ENCODE results near the gene TEKT4. TPM values are rescaled to one million over a fixed set of nuclear protein-coding genes. Genes with fewer than 3 reads are reported as not detected.
"Not testable (repeated sequence)": the region's sequence is repeated elsewhere in the genome, so short reads cannot be mapped to it uniquely, and the experiment has no call there.

The TEKT4 gene
- total RNA-seq, 2 donors from 2014 or later: not detected

DNA sequence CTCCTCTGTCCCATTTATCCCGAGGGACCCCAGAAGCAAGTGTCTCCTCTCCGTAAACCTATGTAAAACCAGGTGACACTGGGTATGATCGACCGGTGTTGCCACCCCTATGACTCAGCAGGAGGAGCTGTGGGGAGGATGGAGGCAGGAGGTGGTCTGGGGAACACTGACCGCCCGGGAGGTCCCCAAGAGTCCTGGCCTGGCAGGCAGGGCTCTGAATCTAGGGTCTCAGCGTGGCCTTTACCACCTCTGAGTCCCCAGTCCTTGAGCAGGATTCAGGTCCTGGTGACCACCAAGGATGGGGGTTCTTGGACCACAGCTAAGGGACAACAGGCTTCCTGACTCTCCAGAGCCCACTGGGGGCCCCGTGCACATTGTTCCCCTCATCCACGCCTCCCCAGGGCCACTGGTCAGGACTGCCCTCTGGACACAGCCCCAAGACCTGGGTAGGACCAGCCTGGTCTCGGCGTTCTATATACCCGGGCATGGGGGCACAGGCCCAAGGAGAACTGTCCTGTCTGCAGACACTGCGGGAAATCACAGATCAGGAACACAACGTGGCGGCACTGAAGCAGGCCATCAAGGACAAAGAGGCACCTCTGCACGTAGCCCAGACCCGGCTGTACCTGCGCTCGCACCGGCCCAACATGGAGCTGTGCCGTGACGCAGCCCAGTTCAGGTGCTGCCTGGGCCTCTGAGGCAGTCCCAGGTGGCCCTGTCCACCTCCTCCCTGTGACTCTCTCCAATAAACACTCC, 4.0 kb downstream of the TEKT4 start:
- no peak for DNase-seq (ENCODE audit: low spot score)
- intact Hi-C loops (cut with DNase I): no loop called here

DNA sequence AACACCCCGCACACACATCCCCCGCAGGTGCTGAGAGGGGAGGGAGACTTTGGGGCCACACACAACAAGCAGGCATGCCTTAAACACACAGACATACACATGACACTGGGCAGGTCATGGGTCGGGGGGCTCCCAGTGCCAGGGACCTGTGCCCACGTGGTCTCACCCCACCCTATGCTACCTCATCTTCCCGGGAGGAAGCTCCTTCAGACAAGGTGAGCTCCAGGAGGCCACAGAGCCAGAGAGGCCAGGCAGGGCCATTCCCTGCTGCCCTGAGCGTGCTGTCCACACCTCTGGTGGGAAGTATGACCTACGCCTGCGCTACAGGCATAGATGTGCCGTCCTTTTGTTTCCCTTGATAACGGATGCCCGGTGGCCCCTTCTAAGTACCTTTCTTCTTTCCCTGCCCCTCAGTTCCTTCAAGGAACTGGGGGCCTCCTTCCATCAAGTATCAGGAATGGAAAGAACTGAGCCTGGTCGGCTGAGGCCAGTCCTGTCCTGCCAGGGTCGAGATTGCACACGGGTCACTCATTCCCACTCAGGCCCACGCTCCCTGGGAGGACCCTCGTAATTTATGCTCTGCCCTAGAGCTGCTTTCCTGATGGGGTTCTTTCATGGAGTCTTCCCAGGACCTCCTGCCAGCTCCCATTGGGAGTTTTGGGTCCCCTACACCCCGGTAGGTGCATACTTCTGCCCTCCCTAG, 4.7 kb downstream of the TEKT4 start:
- intact Hi-C loops (cut with DNase I): no loop called here
- DNase-seq (ENCODE audit: low spot score): no peak

DNA sequence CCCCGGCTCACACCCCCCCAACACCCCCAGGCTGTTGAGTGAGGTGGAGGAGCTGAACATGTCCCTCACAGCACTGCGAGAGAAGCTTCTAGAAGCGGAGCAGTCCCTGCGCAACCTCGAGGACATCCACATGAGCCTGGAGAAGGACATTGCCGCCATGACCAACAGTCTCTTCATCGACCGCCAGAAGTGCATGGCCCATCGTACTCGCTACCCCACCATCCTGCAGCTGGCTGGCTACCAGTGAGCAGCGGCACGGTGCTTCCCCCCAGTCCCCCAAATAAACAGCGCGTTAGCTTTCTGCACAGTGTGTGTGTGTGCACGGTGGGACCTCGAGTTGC, 5.3 kb downstream of the TEKT4 start:
- intact Hi-C loops (cut with DNase I): no loop called here
- no peak for DNase-seq (ENCODE audit: low spot score)

DNA sequence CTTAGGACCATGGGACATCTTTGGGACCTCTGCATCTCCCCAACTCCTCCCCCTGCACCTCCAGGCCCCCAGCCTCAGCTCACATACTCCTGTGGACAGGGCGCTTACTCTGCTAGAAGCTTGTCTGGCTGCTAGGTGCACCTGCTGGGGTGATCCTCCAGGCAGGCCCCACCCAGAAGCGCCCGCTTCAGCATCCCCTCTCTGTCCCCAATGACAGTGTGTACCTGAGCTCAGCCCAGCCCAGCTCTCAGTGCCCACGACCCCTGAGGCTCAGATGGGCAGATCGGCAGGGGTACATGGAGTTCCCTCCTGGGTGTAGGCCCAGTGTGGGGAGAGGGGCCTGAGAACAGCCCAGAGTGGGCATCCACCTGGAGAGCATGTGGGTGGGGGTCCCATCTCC, 5.9 kb downstream of the TEKT4 start:
- DNase-seq (ENCODE audit: low spot score): no peak
- intact Hi-C loops (cut with DNase I): no loop called here

- intact Hi-C loops (cut with DNase I); DNase-seq (ENCODE audit: low spot score): not testable (repeated sequence)
Measured at GRCh38 chr2:94878575-94878974, 7.3 kb downstream of the TEKT4 start.

- no peak for DNase-seq (ENCODE audit: low spot score)
- intact Hi-C loops (cut with DNase I): no loop called here
Measured at GRCh38 chr2:94879314-94879981, 8.2 kb downstream of the TEKT4 start.

GRCh38 chr2:94879982-94880377, 8.8 kb downstream of the TEKT4 start:
- intact Hi-C loops (cut with DNase I): no loop called here
- no peak for DNase-seq (ENCODE audit: low spot score)

DNA sequence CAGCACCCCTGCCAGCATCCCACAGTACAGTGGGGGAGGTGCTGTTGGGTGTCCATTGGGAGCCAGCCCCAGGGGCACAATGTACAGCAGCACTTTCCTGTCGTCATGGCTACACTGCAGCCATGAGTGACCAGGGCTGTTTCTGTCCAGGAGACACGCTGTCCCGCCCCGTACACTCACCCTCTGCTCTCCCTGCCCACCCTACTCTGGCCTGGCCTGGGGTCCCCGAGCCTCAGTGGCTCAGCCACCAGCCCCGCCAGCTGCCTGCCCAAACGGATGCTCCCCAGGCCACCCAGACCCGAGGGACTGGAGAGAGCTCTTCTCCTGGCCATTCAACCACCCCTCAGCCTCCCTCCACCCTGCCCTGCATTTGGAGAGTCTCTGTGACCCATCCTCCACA, 9.3 kb downstream of the TEKT4 start:
- no peak for DNase-seq (ENCODE audit: low spot score)
- intact Hi-C loops (cut with DNase I): no loop called here

DNA sequence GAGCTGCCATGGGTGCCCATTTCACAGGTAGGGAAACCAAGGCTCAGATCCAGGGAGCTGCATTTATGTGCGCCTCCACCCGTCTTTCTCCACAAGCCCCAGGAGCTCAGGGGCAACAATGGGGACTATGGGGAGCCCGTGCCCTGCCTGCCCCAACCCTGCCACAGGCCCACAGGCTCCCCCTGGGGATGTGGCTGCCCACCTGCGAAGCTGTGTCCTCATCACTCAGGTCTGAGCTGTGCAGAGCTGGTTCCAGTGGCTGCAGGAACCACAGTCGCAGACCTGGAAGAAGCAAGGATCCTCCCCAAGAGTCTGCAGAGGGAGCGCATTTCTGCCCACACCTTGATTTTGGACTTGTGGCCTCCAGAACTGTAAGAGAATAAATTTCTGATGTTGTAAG, 9.8 kb downstream of the TEKT4 start:
- DNase-seq (ENCODE audit: low spot score): no peak
- intact Hi-C loops (cut with DNase I): no loop called here

GRCh38 chr2:94890234-94890633, 19.0 kb downstream of the TEKT4 start:
- intact Hi-C loops (cut with DNase I): no loop called here
- DNase-seq (ENCODE audit: low spot score): no peak

- intact Hi-C loops (cut with DNase I); DNase-seq (ENCODE audit: low spot score): not testable (repeated sequence)
Measured at GRCh38 chr2:94895273-94895672, 24.0 kb downstream of the TEKT4 start.

GRCh38 chr2:94906976-94907375, 35.7 kb downstream of the TEKT4 start:
- intact Hi-C loops (cut with DNase I); DNase-seq (ENCODE audit: low spot score): not testable (repeated sequence)

DNA sequence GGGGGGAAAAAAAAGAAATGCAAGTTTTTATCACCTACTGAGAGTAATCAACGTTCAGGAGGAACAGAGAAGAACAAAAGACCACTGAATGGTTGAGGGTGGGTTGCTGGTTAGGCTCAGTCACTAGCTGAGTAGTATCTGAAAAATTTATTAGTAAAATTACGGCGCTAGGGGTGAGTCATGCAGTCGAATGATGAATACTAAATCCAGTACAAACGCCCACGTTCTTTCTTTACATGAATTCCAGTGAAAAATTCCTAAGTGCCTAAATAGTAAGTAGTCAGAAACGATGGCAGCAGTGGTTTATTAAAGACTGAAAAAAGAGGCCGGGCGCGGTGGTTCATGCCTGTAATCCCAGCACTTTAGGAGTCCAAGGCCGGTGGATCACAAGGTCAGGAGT, 52.0 kb downstream of the TEKT4 start:
- intact Hi-C loops (cut with DNase I): no loop called here
- no peak for DNase-seq (ENCODE audit: low spot score)

DNA sequence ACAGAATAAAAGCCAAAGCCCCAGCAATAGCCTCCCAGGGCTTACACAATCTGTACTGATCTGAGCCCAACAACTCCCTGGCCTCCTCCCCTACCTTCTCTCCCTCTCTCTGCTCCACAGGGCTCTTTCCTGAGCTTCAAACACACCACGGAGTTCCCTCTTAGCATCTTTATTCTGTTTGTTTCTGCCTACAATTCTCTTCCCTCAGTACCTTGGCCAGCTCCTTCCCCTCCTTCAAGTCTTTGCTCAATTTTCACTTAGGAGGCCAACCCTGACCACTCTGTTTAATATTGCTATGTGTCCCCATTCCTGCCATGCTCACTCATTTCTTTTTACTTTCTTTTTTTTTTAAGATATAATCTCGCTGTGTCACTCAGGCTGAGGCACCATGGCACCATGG, 53.8 kb downstream of the TEKT4 start:
- DNase-seq (ENCODE audit: low spot score); intact Hi-C loops (cut with DNase I): not testable (repeated sequence)

Other genes with a start within 250 kb of the TEKT4 start
- 1 to 10 TPM; 1.0 to 1.6 TPM for gene MAL, start 154.3 kb downstream of the TEKT4 start, total RNA-seq